GM13977 (cell line): ENCODE data around the gene MST1.

Experiments
- DNase-seq: peaks from one replicate; pipeline ENCODE4 v3.0.0; 2012; ENCODE audit warnings: low spot score
- in situ Hi-C: fragments of 300-500 bp; cut with MboI; formaldehyde crosslinking; loops from one replicate; pipeline ENCODE4 v1.12.0; 2022; ENCODE audit warnings: low sequenced_read_pairs, low pct_unique_long_range_greater_than_20kb, mixed read lengths, inconsistent platforms; ENCODE audit not compliant: unreplicated experiment
- TF ChIP-seq, protein P1 (sequence below): IDR thresholded peaks from 2 replicates; pipeline ENCODE4 v1.5.1; 2012; ENCODE audit warnings: mild to moderate bottlenecking, control low read depth; ENCODE audit not compliant: insufficient read depth; ENCODE audit errors: extremely low read depth, missing control alignments

The MST1 gene

DNA sequence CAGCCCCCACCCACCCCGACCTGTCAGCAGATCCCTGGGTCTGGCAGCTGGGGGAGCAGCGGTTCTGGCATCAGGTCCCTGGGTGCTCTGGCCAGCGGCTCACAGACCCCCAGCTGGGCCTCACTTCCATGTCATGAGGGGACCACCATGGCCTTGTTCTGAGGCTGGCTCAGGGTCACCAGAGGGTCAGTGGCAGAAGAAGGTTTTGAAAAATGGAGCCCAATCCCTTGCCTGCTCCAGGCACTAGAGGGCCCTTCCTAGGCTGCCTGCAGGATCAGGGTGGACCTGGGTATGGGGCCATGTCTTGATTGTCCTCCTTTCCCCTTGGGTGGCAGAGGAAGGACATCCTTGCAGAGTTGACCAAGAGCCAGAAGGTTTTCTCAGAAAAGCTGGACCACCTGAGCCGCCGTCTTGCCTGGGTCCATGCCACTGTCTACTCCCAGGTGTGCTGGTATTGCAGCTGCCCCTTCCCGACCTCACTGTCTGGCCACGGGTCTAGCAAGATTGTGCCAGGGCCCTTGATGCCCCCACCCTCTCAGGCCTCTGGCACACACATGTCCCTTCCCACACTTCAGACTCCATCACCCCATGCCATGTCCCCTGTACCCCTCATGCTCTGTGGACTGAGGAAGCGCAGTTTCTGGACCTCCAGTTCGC lies 17.3 kb upstream of the MST1 start:
- in situ Hi-C loops: no loop called here
- TF ChIP-seq, protein P1, sequence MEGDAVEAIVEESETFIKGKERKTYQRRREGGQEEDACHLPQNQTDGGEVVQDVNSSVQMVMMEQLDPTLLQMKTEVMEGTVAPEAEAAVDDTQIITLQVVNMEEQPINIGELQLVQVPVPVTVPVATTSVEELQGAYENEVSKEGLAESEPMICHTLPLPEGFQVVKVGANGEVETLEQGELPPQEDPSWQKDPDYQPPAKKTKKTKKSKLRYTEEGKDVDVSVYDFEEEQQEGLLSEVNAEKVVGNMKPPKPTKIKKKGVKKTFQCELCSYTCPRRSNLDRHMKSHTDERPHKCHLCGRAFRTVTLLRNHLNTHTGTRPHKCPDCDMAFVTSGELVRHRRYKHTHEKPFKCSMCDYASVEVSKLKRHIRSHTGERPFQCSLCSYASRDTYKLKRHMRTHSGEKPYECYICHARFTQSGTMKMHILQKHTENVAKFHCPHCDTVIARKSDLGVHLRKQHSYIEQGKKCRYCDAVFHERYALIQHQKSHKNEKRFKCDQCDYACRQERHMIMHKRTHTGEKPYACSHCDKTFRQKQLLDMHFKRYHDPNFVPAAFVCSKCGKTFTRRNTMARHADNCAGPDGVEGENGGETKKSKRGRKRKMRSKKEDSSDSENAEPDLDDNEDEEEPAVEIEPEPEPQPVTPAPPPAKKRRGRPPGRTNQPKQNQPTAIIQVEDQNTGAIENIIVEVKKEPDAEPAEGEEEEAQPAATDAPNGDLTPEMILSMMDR: no peak
- no peak for DNase-seq

- in situ Hi-C loops: no loop called here
- DNase-seq: no peak
- TF ChIP-seq, protein P1: no peak
Measured at GRCh38 chr3:49705390-49705960, 16.2 kb upstream of the MST1 start.

DNA sequence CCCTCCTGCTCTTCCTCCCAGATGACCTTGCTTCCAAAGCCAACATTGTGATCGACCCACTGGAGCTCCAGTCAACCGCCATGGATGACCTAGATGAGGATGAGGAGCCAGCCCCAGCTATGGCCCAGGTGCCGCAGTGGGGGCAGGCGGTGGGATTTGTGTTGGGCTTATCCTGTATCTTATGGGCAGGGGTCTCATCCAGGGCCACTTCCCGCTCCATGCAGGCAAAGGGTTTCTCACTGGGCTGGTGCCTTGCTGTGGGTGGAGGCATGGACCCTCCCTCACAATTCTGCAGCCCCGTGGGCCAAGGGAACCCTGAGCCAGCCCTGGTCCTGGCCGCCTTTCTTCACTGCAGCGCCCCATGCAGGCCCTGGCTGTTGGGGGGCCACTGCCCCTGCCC lies 15.4 kb upstream of the MST1 start:
- DNase-seq: no peak
- TF ChIP-seq, protein P1: no peak
- in situ Hi-C loops: no loop called here

- in situ Hi-C loops: no loop called here
- TF ChIP-seq, protein P1: no peak
- no peak for DNase-seq
Measured at GRCh38 chr3:49703956-49704355, 14.7 kb upstream of the MST1 start.

- TF ChIP-seq, protein P1: peak; percentile 91
- in situ Hi-C loops: no loop called here
- DNase-seq: peak; percentile 92
Measured at GRCh38 chr3:49703443-49703927, 14.2 kb upstream of the MST1 start.

GRCh38 chr3:49702672-49703071 lies 13.4 kb upstream of the MST1 start:
- no peak for DNase-seq
- TF ChIP-seq, protein P1: no peak
- in situ Hi-C loops: no loop called here
